ENCODE results near the gene TMEM223. TPM values are rescaled to one million over a fixed set of nuclear protein-coding genes. Genes with fewer than 3 reads are reported as not detected.

Gene TMEM223
- total RNA-seq, 4 donors from 2014 or later, result 10.1 to 42.1 (median 29.6) TPM

- Histone ChIP-seq H3K27me3 (no peaks in the 10 kb centered on the region), H3K4me1 (peaks cover 10 to 26% (median 21%) of the 10 kb centered on the region in 4 donors), H3K4me3 (no peak overlapping the region), H3K27ac (no peak overlapping the region), H3K9me3 (no peaks in the 10 kb centered on the region), H3K36me3 (no peaks in the 10 kb centered on the region)
- no peak for DNase-seq
- WGBS, 2 donors (ENCODE audit: low coverage in 1 of 2), result 51 to 76% methylated on average over 4 to 9 of the region's 9 CpGs
- intact Hi-C loops (cut with DNase I; ENCODE audit: low total_unique reads) (no loop called here), in situ Hi-C loops (cut with MboI; ENCODE audit: low pct_ligation_motif_present in 1 of 4, low pct_unique_long_range_greater_than_20kb in 1 of 4, low sequenced_read_pairs in 3 of 4) (no loop called here)
- no peak for TF ChIP-seq CTCF (IDR thresholded peaks at IDR 0.05)
- no peak for TF ChIP-seq POLR2AphosphoS5 (IDR thresholded peaks at IDR 0.05)
- no peak for TF ChIP-seq EP300 (IDR thresholded peaks at IDR 0.05; ENCODE audit: low read depth)
- TF ChIP-seq POLR2A (IDR thresholded peaks at IDR 0.05), result no peak
Observed at GRCh38 chr11:62757846-62758788, 33.7 kb downstream of the TMEM223 start.

- H3K4me1 ChIP-seq, result peaks cover 0 to 34% (median 15%) of the 10 kb centered on the region in 4 donors
- H3K27ac ChIP-seq, result no peak overlapping the region
- H3K4me3 ChIP-seq, result no peak overlapping the region
- H3K9me3 ChIP-seq, result no peaks in the 10 kb centered on the region
- H3K27me3 ChIP-seq, result no peaks in the 10 kb centered on the region
- peaks cover 0 to 4% (median 0%) of the 10 kb centered on the region in 4 donors for H3K36me3 ChIP-seq
- TF ChIP-seq POLR2AphosphoS5 (IDR thresholded peaks at IDR 0.05), result no peak
- no peak for TF ChIP-seq CTCF (IDR thresholded peaks at IDR 0.05)
- TF ChIP-seq EP300 (IDR thresholded peaks at IDR 0.05; ENCODE audit: low read depth), result no peak
- no peak for TF ChIP-seq POLR2A (IDR thresholded peaks at IDR 0.05)
- WGBS, 2 donors (ENCODE audit: low coverage in 1 of 2), result 65% methylated on average over 10 of the region's 10 CpGs; no CpG with 5 or more reads in 1 of the 2 donors
- DNase-seq, result no peak
- intact Hi-C loops (cut with DNase I; ENCODE audit: low total_unique reads), result no loop called here
- in situ Hi-C loops (cut with MboI; ENCODE audit: low pct_ligation_motif_present in 1 of 4, low pct_unique_long_range_greater_than_20kb in 1 of 4, low sequenced_read_pairs in 3 of 4), result no loop called here
Observed at GRCh38 chr11:62755086-62755615, 36.7 kb downstream of the TMEM223 start.

- intact Hi-C loops (cut with DNase I; ENCODE audit: low total_unique reads) (no loop called here), in situ Hi-C loops (cut with MboI; ENCODE audit: low pct_ligation_motif_present in 1 of 4, low pct_unique_long_range_greater_than_20kb in 1 of 4, low sequenced_read_pairs in 3 of 4) (no loop called here)
- no peaks in the 10 kb centered on the region for H3K9me3 ChIP-seq
- H3K4me1 ChIP-seq, result peaks cover 0 to 35% (median 15%) of the 10 kb centered on the region in 4 donors
- peaks cover 0 to 4% (median 0%) of the 10 kb centered on the region in 4 donors for H3K36me3 ChIP-seq
- TF ChIP-seq POLR2AphosphoS5 (IDR thresholded peaks at IDR 0.05), result peak; percentile 74 to 90 (median 90)
- TF ChIP-seq CTCF (IDR thresholded peaks at IDR 0.05), result peak in 2 of 5 experiments; percentile 49 to 67
- peak; percentile 94 for TF ChIP-seq POLR2A (IDR thresholded peaks at IDR 0.05)
- no peak for TF ChIP-seq EP300 (IDR thresholded peaks at IDR 0.05; ENCODE audit: low read depth)
- peak; percentile 98 for DNase-seq
- H3K27me3 ChIP-seq, result no peaks in the 10 kb centered on the region
- peak within 1 kb of the TSS; percentile 58 to 71 (median 62) for H3K4me3 ChIP-seq
- H3K27ac ChIP-seq, result peak within 1 kb of the TSS; percentile 83 to 95 (median 90)
- WGBS, 2 donors (ENCODE audit: low coverage in 1 of 2), result 0 to 1% methylated on average over 9 to 47 of the region's 47 CpGs
Observed at GRCh38 chr11:62753736-62754603, 37.8 kb downstream of the TMEM223 start, which contains the start of gene ZBTB3. Gene ZBTB3, minus strand, starts transcription at chr11:62754160. Its CDS starts 496 bp downstream, at chr11:62753664.
